CD4-positive, alpha-beta T cell treated with Interleukin-17A for 4 hours (primary cell): ENCODE measurements around the gene OTULIN.
A peak's percentile ranks its signal among the peaks of the same experiment; 100 is the strongest.

Experiments used
- DNase-seq: peaks from one replicate; pipeline ENCODE4 v3.0.0-alpha.2; 2020; ENCODE audit warnings: mixed read lengths

The OTULIN gene

DNA sequence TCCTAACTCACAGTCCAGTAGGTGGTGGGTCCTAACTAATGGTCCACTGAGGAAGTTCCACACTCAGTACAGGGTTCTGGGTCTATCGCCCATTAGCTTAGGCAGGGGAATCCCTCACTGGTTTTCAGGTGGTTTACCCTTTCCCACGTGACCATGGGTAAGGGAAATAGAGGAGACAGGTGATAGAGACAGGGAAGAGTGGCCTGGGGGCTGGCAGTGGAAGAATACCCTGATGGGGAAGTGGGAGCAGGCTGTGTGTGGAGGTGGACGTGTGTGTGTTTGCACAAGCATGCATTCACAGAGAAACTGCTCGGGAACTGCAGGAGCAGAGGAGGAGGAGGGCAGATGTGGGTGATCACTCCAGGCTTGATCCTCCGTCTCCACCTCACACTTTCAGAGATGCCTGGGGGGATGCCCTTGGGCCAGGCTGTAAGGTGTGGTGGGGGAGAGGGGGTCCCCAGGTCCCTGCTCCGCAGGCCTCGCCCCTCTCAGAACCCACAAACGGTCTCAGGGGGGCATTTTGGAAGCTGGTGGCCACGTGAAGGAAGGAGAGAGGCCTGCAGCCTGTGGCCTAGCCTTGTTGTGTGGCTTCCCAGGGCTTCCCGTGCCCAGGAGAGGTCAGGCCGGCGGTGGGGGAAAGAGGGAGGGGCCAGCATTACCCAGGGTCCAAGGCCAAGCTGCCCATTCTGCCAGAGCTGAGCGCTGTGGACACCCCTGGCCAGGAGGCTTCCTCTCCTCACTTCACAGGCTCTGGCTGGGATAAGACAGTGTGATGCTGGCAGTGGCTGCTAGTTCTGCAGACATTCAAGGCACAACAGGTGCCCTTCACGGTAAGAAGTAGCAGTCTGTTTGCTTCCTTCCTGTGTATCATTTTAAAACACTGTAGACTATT, 80.0 kb downstream of the OTULIN start:
- DNase-seq = no peak

DNA sequence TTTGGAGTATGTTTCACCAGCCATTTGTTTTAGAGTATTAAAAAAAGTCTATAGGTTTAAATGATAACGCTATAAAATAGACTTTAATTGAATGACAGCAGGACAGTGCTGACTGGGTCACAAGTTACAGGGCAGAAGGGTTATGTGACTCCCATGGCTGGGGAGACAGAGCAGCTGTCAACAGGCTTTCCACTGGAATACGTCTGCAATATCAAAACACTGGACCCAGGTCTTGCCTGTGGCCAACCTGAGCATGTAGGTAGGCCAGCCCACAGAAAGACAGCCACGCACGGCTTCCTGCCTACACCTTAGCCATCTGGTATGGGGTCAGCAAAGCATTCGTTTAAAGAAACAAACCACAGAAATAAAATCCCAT, 80.7 kb downstream of the OTULIN start:
- DNase-seq = no peak

DNA sequence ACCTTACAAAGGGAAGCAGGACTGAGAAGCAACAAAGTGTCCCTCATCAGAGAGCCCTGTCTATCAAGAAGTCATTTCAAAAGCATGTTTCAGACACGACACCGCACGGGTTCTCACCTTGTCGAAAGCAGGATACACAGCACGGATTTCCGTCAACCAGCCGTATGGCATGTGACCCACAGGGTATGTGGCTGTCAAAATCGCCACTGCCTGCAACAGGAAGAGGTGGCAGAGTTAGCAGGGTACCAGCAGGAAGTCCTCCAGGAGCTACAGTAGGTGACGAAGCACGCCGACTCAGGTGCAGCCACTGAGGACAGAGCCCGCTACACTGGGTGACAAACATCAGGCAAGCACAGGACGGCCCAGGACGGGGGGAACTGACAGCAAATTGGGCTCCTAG, 81.2 kb downstream of the OTULIN start:
- DNase-seq = peak; percentile 21

DNA sequence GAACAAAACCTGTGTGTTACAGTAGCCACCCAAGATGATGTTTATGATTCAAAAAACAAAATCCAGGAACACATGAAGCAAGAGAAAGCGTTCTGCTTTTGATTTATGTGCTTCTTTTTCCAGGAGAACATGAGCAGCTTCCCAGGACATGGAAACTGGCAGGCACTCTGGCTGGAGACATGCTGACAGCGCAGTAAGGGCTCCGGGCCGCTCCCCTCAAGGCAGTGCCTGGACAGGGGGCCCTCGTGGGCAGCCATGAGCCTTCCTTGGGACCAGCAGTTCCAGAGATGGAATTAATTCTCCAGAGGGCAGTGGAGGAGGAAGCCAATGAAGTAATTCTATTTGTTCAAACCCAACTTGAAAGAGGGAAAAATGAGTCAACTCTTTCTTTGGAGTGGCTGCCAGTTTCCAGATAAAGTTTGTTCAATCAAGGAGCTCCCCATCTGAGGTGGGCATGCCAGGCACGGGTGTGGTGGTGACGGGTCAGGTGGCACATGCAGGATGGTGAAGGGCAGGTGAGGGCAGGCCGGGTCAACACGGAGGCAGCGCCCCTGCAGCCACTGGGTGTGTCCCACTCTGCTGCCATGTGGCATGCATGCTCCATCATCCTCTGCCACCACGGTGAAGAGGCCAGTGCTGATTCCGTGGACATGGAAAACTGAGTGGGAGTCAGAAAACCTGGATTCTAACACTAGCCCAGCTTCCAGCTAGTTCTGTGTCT, 83.8 kb downstream of the OTULIN start:
- no peak for DNase-seq
